ENCODE measurements around the gene TMA7B.
"Not testable (repeated sequence)": the region's sequence is repeated elsewhere in the genome, so short reads cannot be mapped to it uniquely, and the experiment has no call there.

The TMA7B gene

DNA sequence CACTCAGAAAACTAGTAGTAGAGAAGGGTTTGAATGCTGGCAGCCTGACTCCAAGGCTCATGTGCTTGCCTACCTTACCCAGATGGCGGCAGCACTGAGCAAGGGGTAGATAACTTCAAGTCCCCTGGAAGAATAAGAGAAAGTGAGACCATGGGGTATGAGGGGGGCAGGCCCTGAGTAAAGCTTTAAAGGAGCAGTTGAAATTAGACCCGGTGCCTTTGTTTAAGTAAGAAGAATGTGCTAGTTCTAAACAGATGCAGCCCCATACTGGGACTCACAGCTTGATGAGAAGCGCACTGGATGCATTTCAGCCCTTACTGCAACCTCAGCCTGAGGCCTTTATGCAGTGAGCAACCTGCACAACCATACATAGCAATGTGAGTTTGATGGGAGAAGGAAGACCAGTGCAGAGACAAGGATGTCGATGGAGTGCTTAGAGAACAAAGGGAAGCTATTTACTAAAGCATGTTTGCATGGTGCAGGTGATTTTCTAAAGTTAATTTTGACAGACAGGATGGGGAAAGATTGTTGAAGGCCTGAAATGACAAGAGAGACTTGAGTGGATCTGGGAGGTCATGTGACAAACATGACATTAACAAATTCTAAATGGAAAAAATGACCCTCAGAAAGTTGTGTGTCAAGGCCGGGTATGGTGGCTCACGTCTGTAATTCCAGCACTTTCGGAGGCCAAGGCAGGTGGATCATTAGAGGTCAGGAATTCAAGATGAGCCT, 27.1 kb upstream of the TMA7B start:
- DNase-seq (ENCODE audit: low spot score) (no peak), FAIRE-seq (no peak)

DNA sequence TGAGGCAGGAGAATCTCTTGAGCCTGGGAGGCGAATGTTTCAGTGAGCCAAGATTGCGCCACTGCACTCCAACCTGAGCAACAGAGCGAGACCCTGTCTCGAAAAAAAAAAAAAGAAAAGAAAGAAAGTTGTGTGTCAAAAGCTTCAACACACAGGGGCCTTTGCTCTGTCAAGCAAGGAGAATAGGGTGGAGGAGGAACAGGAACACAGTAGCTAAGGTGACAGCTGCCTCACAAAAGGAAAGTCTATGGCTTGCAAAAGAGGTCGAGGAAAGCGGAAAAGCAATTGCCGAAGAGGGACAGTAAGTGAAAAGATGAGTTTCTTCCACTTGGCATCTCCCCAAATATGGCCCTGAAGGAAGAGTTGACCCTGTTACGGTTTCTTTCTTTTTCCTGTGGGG, 26.5 kb upstream of the TMA7B start:
- DNase-seq (ENCODE audit: low spot score): no peak
- FAIRE-seq: no peak

DNA sequence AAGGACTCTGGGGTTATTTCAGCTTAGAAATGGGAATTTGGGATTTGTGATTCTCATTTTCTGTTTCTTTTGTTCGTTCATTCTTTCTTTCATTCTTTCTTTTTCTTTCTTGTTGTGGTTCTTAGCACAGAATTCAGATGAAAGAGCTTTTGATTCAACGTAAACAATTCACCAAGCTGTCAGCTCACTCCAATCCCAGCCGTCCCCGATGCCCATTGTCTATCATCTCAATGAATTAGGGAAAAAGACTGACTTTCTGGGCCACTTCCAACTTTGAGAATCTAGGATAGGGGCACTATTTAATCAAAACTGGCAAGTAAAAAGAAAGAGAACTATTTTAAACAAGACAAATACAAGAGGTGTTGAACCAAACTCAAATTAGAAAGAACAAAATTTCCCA, 25.1 kb upstream of the TMA7B start:
- DNase-seq (ENCODE audit: low spot score) (no peak), FAIRE-seq (no peak)

DNA sequence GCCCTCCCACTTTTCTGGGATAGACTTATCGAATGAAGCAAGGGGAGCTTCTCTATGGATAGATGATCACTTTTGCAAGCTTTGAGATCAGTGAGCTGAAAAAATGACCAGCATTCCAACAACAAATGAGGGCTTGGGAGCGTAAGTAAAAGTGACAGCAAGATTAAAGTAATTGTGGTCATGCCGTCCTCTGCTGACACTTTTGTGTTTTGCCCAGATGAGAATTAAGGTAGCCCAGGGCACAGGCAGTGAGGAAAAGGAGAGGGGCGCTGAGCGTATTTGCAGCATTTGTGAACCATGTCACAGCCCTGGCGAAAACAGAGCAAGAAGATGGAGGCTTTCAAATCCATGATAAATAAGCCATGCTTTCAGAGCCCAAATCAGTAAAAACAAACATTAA, 24.6 kb upstream of the TMA7B start:
- FAIRE-seq (no peak), DNase-seq (ENCODE audit: low spot score) (no peak)

DNA sequence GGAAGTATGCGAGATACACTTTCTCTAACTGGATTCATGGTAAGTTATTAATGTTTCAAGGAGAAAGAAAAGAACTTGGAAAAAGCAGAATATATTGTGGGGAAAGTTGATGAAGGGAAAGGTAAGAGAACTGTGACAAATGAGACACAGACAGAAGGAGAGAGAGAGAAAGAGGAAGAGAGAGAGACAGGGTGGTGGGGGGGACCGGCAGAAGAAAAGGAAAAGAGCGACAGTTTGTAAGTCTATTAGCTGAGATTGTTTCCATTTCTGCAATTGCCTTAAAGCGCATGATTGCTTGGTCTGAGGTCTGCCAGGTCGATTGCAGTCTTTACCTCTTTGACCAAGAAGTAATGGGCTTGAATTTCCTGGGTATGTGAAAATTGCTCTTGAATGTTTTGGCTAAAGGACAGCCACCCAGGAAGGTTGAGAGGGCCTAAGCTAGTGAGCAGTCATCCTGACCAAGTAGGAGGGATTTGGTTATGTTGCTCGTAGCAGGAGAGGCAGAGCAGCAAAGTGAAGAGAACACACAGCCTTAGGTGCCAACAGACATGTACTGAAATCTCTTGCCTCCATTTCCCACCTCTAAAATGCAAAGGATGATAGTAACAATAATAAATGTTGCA, 23.6 kb upstream of the TMA7B start:
- no peak for FAIRE-seq
- DNase-seq (ENCODE audit: low spot score): no peak

DNA sequence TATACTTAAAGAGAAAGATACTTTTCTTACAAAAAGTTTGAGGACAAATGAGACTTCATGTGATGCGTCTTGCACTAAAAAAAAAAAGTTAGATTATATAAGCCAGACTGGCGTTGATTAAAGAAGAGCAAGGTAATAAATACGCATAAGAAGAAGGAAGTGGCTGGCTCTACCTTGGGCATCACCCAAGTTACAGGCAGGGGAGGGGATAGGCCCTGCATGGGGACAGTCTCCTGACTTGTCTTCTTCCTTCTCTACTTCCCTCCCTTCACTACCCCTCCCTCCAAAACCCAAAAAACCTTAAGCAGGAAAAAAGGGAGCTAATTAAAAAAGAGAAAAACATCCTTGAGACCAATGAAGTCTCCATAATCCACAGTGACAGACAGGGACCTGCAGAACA, 22.3 kb upstream of the TMA7B start:
- DNase-seq (ENCODE audit: low spot score): no peak
- no peak for FAIRE-seq

DNA sequence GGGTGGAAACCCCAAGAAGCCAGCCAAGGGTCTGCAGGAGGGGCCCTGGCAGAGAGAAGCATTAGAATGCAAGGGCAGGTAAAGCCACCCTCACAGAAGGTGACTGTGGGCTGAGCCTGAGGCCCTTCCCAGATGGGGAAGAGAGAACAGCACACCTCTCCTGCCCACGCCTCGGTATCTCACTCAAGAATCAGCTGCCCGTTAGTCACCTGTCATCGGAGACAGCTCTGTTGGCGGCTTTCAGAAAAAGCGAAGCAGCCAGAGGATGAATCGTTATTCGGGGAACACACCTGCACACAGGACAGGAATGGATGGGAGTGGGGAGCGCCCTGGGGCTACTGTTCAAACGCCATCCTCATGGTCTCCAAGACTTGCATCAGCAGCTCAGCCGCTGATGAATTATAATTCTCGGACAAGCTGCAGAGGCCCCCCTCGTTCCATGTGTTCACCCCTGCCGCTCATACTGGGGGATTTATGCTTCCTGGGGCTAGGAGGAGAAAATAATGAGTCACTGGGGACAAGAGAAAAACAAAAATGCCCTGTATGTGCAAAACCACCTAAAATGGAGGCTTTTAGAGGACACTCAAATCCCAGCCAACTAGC, 21.6 kb upstream of the TMA7B start:
- FAIRE-seq (no peak), DNase-seq (ENCODE audit: low spot score) (no peak)

DNA sequence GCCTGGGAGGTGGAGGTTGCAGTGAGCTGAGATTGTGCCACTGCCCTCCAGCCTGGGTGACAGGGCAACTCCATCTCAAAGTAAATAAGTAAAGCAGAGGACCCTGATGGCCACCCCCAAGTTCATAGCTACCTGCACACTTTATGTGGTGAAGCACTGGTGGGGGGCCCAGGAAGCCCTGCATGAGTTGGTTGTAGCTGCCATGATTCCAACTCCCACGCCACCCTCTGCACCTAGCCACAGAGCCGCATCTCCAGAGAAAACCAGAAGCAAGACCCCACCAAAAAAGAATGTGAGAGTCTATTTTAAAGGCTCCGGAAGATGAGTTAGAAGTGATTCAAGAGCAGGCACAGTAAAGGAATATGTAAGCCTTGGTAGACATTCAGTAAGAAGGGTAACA, 20.4 kb upstream of the TMA7B start:
- DNase-seq (ENCODE audit: low spot score) (no peak), FAIRE-seq (no peak)

DNA sequence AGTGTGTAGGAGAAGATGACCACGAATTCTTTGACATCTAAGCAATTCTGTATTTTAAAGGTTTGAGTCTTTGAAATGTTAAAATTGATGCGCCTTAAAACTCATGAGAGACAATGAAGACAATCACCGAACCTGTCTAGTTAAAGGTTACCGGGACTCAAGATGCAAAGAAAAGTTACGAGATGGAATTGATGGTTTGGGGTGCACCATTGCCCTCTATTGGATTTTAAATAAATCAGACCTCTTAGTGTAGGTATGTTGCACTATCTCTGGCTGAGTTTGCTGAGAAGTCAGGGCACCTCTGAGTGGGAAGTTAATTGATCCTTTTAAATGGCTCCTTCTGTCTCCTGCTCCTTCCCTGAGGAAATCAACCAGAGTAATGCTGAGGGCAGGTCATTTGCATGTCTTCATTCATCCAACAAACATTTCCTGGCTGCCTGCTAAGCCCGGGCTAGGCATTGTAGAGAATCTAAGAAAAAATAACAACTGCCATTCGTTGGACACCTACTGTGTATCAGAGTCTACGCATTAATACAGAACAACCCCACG, 19.4 kb upstream of the TMA7B start:
- DNase-seq (ENCODE audit: low spot score) (no peak), FAIRE-seq (no peak)

DNA sequence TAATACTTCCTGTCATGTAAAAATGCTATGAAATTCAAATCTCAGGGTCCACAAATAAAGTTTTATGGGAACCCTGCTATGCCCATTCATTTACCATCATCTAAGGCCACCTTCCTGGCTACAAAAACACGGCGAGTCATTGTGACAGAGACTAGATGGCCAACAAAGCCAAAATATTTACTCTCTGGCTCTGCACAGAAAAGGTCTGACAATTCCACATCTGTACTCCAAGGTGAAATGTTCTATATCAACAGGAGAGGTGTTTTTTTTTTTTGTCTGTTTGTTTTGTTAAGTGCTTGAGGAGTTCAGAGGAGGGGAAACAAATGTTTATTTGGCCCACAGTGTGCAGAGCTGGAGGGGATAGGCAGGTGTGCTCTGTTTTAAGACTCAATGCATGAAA, 18.6 kb upstream of the TMA7B start:
- no peak for FAIRE-seq
- DNase-seq (ENCODE audit: low spot score): no peak

DNA sequence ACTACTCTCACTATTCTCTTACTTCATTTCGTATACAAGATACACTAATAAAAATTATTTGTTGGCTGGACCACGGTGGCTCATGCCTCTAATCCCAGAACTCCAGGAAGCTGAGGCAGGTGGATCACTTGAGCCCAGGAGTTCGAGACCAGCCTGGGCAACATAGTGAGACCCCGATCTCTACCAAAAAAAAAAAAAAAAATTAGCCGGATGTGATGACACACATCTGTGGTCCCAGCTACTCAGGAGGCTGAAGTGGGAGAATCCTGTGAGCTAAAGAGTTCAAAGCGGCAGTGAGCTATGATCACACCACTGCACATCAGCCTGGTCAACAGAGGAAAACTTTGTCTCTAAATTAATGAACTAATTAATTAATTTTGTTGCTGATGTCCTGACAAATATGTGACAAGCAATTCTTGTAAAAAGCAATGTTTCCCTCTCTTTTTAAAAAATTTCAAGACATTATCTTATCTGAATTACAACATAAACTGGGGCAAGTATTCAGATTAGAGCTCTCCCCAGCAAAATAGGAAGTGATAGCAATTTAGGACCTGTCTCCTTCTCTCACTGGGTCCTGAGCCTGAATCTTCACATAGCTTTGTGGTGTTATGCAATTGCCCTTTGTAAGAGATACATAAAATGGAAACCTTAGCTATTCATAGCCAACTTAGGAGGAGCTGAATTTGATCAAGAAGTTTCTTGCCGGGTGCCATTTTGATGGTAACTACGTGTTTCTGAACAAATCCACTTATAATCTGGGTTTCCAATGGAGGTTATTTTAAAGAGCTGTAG, 17.6 kb upstream of the TMA7B start:
- FAIRE-seq (no peak), DNase-seq (ENCODE audit: low spot score) (no peak)

DNA sequence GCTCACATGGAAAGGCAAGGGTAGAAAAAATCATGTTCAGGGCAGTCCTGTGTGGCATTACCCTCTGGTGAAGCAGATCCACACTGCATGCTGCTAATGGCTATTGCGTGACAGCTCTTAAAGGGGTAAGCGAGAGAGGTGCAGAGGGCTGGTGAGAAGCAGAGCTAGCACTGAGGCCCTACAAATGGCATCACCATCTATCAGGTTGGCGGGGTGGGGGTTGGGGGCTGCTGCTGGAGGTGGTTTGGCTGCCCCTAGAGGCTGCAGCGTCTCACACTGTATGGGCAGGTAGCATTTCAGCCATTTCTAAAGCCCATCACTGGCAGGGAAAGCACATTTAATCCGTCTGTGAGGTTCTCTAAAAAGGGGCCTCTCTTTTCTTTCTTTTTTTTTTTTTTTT, 16.9 kb upstream of the TMA7B start:
- DNase-seq (ENCODE audit: low spot score) (no peak), FAIRE-seq (no peak)

DNA sequence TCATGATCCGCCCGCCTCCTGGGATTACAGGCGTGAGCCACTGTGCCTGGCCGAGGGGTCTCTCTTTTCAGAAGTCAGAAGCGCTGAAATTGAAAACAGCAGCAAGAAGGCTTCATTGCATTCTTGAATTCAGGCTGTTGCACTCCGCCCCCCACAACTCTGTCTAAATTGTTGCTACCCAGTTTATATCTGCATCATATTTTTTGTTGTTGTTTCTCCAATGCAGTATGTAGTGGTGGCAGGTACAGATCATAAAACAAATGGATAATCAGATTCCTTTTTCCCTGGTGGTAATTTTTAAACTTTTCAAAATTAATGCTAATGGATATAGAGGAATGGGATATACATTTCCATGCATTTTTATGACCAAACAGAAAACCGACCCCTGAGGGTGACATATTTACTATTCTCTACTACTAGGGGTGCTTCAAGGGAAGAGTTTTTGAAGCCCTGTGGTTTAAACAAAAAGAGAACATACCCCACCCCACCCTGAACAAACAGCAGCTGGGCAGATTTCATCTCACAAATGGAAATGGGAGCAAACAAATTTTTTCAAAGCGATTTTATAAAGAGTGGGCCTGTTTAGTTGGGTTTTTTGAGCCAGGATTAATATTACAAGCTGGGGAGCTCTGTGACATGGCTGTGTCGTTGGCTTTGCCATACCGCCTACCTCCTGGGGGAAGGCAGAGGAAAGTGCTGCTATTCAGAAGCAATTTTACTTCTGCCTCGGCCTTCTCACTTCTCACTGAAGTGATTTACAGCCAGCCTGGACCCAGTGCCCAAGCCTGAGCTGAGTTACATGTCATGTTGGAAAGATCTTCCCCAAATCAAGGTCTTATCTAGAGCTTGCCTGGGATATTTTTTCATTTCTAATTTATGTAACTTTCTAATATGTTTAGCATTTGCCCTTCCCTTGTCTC, 16.0 kb upstream of the TMA7B start:
- FAIRE-seq (no peak), DNase-seq (ENCODE audit: low spot score) (no peak)

DNA sequence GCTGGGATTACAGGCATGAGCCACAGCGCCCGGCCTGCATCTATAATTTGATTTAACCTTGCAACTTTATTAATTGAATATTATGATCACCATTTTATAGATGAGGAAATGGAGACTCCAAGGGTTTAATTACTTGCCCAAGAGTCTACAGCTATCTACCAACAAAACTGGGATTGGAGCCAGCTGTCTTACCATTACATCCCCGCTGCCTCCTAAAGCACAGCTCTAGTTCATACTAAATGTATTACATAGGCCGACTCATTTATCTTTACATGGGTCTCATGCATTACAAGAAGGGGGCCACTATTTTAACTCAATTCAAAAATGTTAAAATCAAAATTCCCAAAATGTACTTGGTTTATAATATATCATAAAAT, 14.1 kb upstream of the TMA7B start:
- DNase-seq (ENCODE audit: low spot score) (no peak), FAIRE-seq (no peak)

DNA sequence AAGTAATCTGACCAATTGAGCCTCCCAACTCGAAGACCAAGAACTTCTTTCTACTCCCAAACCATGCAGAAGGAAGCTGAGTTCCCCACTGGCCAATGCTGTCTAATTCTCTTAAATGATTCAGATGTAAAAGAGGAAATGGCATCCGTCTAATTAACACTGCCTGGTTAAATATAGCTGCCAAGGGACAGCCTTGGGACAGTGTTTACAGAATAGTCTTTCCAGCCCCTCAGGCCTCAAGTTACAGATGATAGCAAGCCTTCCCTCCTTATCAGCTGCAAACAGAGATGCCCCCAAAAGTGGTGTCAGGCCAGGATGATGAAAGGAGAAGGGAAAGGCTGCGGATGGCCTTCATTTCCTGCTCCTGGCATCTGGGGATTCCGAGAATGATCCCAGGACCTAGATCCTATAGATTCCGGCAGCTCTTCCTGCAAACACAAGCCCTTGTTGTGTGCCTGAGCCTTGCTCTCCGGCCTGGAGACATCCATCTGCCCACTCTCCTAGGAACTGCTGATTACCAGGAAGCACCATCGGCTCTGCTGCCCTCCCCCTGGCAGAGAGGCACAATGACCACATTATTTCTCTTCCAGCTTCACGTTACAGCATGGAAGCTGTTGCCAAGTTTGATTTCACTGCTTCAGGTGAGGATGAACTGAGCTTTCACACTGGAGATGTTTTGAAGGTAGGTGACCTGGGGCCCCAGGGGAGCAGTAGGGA, 13.5 kb upstream of the TMA7B start:
- FAIRE-seq: no peak
- no peak for DNase-seq (ENCODE audit: low spot score)

DNA sequence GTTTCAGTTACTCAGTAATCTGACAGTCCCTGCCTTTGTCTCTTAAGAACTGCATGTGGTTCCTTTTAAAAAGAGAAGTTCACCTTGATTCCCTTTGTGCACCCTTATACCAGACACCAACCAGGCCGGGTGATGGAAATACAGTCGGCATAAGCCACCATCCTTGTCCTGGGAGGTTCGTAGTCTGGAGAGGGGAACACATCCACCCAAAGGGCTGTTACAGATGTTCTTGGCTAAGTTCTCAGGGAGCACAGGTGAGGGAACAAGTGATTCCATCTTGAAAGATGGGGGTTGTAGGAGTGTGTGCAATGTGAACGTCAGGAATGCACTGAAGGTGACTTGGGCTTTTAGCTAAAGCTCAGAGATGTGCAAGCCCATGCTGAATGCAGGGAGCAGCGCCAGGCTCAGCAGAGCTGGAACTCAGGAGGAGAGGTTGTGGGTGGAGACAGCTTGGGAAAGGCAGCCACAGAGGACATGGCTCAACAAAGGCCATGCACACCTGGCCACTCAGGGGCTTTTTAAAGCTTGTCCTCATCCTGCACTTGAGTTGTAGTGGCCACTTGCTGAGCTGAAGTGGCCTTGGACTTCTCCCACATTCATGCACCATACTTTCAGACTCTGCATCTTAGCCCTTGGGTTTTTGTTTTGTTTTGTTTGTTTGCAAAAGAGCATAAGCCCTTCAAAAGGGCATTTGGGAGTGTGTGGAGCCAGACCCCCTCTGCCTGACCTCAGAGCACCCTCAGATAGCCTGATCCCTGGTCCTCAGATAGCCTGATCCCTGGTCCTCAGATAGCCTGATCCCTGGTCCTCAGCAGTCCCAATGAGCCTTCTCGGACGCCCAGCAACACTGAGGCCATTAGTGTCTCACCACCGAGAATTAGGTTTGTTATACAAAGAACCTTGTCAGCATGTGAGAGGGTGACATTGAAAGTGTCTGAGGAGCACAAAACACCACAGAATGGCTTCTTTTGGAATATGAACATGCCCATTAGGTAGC, 12.7 kb upstream of the TMA7B start:
- DNase-seq (ENCODE audit: low spot score) (no peak), FAIRE-seq (no peak)

DNA sequence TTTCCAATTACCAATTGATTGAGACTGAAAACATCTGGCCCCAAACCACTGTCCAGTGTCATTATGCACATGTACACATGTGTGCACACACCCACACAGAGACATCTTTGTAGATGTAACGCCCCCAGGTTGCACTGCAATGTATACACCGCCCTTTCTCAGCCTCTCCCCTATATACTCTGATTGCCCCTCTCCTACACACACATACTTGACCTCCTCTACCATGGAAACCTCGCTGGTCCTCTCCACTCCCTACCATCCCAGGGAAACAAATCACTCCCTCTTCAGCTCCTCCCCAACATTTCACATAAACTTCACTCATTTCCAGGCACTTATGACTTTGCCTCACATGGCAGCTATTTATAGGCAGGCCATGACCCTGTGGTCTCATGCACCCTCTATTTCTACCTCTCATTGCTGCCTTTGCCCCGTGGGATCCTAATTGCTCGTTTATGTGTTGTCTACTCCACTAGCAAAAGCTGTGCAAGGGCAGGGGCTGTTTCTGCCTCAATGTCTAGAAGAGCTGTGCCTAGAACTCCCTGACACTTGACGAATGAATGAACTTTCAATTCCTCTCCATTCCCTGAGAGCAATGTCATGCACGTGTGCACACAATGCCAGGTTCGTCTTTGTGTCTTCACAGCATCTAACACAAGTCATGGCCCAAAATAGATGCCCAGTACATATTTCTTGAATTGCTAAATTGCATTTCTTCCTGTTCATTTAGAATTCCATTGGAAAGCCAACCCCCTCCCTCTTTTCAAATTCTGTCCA, 10.0 kb upstream of the TMA7B start:
- FAIRE-seq: no peak
- DNase-seq (ENCODE audit: low spot score): no peak

DNA sequence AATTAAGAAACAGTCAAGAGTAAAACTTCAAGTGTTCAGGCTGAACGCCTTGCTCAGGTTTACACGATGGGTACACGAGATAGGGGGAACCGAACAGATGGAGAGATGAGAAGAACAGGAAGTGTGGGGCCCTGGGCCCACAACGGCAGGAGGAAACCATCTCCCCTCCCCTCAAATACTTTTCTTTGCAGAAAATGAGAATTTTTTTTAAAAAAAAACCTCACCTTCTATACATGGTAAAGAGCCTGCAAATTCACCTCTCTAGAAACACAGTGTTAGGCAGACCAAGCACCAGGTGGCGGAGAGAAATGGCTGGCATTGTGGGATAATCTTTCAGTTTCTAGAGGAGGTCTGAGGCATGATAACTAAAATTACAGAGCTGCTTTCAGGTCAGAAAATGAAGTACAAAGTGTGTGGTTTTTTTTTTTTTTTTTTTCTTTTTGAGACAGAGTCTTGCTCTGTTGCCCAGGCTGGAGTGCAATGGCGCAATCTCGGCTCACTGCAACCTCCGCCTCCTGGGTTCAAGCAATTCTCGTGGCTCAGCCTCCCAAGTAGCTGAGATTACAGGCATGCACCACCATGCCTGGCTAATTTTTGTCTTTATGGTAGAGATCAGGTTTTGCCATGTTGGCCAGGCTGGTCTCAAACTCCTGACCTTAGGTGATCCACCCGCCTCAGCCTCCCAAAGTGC, 8.4 kb upstream of the TMA7B start:
- not testable (repeated sequence) for FAIRE-seq; DNase-seq (ENCODE audit: low spot score)
